GM19455 (cell line): ENCODE data around the gene OR11A1.
"Not testable (repeated sequence)": the region's sequence is repeated elsewhere in the genome, so short reads cannot be mapped to it uniquely, and the experiment has no call there.

Source experiments
- ATAC-seq: cut with Tn5 transposase; IDR thresholded peaks from one replicate; pipeline ENCODE4 v1.9.1; 2021; ENCODE audit not compliant: unreplicated experiment

OR11A1 gene

GRCh38 chr6:29479560-29479959 is 22.7 kb upstream of the OR11A1 start:
- no peak for ATAC-seq

GRCh38 chr6:29478740-29479139 is 21.9 kb upstream of the OR11A1 start:
- no peak for ATAC-seq

DNA sequence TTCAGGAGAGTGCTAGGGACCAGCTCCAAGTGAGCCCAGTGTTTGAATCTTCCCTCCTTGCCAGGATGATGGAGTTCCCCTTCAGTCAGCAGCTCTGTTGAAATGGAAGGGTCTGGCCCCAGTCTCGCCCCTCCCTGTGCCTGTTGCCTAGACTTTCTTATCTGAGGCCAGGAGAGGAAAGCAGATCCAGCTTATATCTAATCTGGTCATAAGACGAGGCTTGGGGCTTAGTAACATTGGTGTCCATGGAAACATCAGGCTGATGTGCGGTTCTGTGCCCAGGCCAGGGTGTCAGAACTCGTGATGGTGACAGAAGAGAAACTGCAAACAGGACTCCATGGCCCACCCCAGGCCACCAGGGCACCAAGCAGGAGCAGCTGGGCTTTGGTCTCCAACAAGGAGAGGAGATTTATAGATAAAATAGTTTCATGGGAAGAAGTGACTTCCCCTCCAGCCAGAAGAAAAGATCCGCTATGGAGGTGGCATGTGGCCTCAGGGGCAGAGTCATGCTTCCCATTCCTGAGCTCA is 21.1 kb upstream of the OR11A1 start:
- no peak for ATAC-seq

- ATAC-seq, result no peak
Measured at GRCh38 chr6:29474996-29475395, 18.1 kb upstream of the OR11A1 start.

DNA sequence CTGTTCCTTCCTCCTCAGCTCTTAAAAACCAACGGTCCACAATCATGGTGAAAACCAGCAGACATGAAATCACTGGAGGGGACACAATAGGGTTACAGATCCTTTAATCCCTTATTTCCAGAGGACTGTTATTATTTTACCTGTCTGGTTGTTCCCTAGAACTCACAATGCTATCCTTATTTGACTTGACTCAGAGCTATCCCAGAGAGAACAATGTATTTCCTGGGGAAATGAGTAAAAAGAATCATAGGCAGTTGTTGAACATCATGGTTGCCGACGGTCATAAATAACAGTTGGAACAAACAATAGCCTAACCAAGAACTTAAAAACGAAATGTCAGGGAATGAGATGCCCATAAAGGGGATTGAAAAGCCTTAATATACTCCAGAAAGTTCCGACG is 9.4 kb upstream of the OR11A1 start:
- no peak for ATAC-seq

DNA sequence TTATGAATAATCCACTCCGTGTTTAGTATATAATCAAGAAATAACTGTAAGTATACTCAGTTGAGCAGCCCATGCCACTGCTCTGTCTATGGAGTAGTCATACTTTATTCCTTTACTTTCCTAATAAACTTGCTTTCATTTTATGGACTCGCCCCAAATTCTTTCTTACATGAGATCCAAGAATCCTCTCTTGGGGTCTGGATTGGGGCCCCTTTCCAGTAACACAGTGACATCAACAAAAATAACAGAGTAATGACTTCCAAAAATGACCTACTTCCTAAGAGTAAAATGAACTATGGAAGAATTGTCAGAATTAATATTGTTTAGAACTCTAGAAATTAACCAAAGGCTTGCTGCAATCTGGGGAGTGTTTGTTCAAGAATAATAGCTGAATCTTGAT is 8.9 kb upstream of the OR11A1 start:
- ATAC-seq, result no peak

DNA sequence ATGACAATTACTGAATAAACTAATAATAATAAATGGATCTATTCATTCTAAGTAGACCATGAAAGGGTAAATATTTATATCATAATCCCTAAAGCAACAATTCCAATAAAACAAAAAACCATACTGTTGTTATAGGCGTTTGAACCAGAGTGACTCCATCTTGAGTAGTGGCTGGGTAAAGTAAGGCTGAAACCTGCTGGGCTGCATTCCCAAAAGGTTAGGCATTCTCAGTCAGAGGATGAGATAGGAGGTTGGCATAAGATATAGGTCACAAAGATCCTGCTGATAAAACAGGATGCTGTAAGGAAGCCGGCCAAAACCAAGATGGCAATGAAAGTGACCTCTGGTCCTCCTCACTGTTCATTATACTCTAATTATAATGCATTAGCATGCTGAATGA is 8.4 kb upstream of the OR11A1 start:
- ATAC-seq, result no peak

- ATAC-seq, result no peak
Measured at GRCh38 chr6:29462022-29462421, 5.2 kb upstream of the OR11A1 start.

DNA sequence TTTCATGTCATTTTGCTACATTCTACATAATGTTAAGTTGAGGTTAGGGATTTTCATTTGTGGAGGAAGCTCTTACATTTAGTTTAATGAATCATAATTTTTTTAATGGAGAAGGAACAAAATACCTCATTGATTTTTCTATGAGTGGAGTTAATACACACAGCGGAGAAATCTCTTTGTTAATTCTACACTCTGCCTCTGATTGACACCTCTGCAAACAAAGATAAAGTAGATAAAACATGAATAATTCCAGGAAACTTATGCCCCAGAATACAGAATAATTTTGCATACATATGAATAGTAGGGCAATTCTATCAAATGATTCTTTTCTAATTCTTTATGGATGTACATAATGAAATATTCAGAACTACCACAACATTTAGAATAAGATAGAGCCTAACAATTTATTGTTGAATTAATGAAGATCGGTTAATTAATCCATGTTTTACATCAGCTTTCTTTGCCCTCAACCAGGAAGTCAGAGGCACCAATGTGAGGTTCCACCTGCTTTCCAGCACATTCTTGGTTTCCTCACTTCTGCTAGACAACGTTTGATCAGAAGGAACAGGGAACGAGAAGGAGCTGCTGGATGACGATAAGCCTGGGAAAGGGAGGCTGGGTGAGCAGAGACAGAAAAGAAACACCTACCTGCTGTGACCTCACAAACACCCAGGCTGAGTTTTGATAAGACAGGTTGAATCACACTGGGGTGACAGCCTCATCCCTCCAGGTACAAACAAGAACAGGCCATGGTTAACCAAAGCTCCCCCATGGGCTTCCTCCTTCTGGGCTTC is 4.3 kb upstream of the OR11A1 start:
- ATAC-seq, result no peak

DNA sequence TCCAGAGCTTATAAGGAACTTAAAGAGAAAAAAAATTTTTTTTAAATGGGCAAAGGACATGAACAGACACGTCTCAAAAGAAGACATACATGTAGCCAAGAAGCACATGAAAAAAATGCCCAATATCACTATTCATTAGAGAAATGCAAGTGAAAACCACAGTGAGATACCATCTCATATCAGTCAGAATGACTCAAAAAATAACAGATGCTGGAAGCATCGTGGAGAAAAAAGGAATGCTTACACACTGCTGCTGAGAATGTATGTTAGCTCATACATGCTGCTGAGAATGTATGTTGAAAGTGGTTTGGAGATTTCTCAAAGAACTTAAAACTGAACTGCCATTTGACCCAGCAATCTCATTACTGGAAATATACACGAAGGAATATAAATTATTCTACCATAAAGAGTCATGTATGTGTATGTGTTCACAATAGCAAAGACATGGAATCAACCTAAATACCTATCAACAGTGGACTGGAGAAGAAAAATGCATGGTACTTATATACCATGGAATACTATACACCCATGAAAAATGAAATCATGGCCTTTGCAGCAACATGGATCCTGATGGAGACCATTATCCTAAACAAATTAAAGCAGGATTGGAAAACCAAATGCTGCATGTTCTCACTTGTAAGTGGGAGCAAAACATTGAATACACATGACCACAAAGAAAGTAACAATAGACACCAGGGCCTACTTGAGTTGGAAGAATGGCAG is 5.2 kb downstream of the OR11A1 start:
- no peak for ATAC-seq

- no peak for ATAC-seq
Measured at GRCh38 chr6:29447670-29448069, 9.2 kb downstream of the OR11A1 start.

DNA sequence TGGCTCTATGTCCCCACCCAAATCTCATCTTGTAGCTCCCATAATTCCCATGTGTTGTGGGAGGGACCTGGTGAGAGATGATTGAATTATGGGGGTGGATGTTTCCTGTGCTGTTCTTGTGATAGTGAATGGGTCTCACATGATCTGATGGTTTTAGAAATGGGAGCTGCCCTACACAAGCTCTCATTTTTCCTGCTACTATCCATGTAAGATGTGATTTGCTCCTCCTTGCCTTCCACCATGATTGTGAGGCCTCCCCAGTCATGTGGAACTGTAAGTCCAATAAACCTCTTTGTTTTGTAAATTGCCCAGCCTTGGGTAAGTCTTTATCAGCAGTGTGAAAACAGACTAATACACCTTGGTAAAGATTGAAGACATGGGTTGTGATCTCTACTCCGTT is 12.8 kb downstream of the OR11A1 start:
- not testable (repeated sequence) for ATAC-seq

GRCh38 chr6:29442719-29443118 is 14.2 kb downstream of the OR11A1 start:
- no peak for ATAC-seq

DNA sequence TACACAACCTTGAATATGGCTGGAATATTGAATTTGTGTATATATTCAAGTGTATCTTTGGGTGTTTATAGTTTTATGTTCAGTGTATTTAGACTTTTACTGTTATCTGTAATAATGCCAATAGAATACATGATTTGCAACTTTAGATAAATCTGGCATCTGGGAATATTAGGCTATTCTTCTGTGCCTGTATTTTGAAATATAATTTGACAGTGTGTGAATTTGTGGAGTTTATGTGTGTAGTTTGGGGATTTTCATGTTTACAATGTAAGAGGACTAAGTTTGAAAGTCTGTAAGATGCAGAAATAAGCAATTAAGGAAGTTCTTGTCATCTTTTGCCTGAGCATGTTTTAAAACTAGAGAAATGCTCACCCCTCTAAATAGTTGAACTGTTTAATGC is 17.9 kb downstream of the OR11A1 start, which contains the start of gene OR10C1:
OR10C1 (plus strand) TSS at position 301 of the 400 bp plus-strand sequence. CDS start 710 bp downstream, outside the sequence.
- ATAC-seq, result no peak

GRCh38 chr6:29436730-29437129 is 20.1 kb downstream of the OR11A1 start:
- not testable (repeated sequence) for ATAC-seq

GRCh38 chr6:29426654-29427053 is 30.2 kb downstream of the OR11A1 start:
- no peak for ATAC-seq

- ATAC-seq, result no peak
Measured at GRCh38 chr6:29425075-29425474, 31.8 kb downstream of the OR11A1 start.

DNA sequence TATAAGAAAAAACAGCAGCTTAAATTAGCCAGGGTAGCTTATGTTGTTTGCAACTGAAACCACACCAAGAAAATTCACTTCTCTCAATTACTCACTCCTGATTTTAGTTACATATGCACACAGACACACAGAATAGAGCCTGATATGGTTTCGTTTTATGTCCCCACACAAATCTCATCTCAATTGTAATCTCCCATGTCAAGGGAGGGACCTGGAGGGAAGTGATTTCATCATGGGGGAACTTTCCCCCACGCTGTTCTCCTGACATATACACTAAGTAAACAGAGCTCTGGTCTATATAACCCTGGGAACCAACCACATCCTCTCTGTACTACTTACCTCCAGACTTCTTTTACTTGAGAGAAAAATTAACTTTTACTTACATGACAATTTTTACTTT is 32.3 kb downstream of the OR11A1 start:
- ATAC-seq, result no peak

- no peak for ATAC-seq
Measured at GRCh38 chr6:29424168-29424567, 32.7 kb downstream of the OR11A1 start.

GRCh38 chr6:29419516-29419915 is 37.4 kb downstream of the OR11A1 start:
- ATAC-seq, result no peak

DNA sequence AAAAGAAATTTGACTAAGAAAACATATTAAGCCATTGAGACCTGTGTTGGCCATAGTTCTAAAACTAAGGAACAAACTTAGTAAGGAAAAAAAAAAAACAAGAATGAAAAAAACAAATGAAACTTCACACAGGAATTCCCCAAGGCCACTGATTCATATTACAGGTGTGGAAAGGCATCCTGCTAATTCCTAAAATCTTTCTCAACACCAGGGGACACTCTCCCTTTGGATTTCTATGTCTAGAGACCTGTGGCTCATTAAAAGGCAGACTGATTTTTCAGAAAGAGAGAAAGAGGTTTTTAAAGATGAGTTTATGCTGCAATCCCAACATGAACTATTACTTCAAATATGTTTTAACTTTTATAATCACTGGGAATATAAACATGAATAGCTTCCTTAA is 42.3 kb downstream of the OR11A1 start, which contains the start of gene OR12D1:
OR12D1 (plus strand) TSS at position 341 of the 400 bp plus-strand sequence.
- ATAC-seq, result no peak

DNA sequence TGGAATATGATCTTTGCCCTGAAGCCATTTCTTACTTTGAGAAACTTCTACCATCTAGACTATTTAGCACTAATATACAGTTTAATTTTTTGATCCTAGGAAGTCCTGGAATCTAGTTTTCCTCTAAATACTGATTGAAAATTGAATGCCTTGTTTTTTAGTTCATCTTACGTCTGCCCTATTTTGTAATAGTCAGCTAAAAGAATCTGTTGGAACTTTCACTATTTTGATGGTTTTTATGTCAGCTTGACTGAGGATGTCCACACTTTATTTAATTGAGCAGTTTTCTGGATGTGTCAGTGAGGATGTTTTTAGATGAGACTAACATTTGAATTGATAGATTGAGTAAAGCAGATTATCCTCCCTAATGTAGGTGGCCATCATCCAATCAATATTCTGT is 53.1 kb downstream of the OR11A1 start:
- no peak for ATAC-seq
